Neural crest cell (in vitro differentiated cells): ENCODE results near the gene AFAP1L2. TPM values are rescaled to one million over a fixed set of nuclear protein-coding genes. Genes with fewer than 3 reads are reported as not detected.

ENCODE experiments used
- DNase-seq: peaks from one replicate; pipeline ENCODE4 v3.0.0; 2021; ENCODE audit warnings: low read depth, mixed read lengths, low spot score
- H3K27ac Mint-ChIP-seq: one replicate; pipeline ENCODE4 v1.8.0; 2021; ENCODE audit warnings: mild to moderate bottlenecking, mixed read lengths; ENCODE audit not compliant: unreplicated experiment
- H3K27me3 Mint-ChIP-seq: 2 replicates; pipeline ENCODE4 v1.8.0; 2021; ENCODE audit warnings: low read depth, mild to moderate bottlenecking, mixed read lengths
- H3K36me3 Mint-ChIP-seq: 2 replicates; pipeline ENCODE4 v1.8.0; 2021; ENCODE audit warnings: low read depth, mild to moderate bottlenecking, mixed read lengths
- H3K4me1 Mint-ChIP-seq: 2 replicates; pipeline ENCODE4 v1.8.0; 2021; ENCODE audit warnings: mixed read lengths
- H3K4me3 Mint-ChIP-seq: one replicate; pipeline ENCODE4 v1.8.0; 2021; ENCODE audit warnings: mild to moderate bottlenecking, mixed read lengths
- H3K9me3 Mint-ChIP-seq: 2 replicates; pipeline ENCODE4 v1.8.0; 2021; ENCODE audit warnings: mixed read lengths
- total RNA-seq: library from RNA; stranded (reverse); gene quantifications from 2 replicates; pipeline ENCODE4 v1.2.1, GENCODE V29; 2021
- TF ChIP-seq, protein P1 (sequence below): fragments of 200-600 bp; sonication (generic); conservative IDR thresholded peaks from 2 replicates; pipeline ENCODE4 v1.5.0; 2021; ENCODE audit warnings: antibody characterized with exemption, mild to moderate bottlenecking

The AFAP1L2 gene
- total RNA-seq, 1 donor from 2014 or later: 72.1 TPM

DNA sequence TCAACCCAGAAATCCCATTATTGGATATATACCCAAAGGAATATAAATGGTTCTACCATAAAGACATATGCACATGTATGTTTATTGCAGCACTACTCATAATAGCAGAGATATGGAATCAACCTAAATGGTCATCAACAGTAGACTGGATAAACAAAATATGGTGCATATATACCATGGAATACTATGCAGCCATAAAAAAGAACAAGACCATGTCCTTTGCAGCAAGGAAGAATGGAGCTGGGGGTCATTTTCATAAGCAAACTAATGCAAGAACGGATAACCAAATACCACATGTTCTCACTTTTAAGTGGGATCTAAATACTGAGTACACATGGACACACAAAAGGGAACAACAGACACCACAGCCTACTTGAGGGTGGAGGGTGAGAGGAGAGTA is 2.2 kb upstream of the AFAP1L2 start:
- H3K27me3 Mint-ChIP-seq: peaks cover 46% of the 10 kb centered on the region
- no peak for DNase-seq
- H3K27ac Mint-ChIP-seq: no peak overlapping the region
- H3K4me3 Mint-ChIP-seq: peak overlapping the region; percentile 86
- TF ChIP-seq, protein P1, sequence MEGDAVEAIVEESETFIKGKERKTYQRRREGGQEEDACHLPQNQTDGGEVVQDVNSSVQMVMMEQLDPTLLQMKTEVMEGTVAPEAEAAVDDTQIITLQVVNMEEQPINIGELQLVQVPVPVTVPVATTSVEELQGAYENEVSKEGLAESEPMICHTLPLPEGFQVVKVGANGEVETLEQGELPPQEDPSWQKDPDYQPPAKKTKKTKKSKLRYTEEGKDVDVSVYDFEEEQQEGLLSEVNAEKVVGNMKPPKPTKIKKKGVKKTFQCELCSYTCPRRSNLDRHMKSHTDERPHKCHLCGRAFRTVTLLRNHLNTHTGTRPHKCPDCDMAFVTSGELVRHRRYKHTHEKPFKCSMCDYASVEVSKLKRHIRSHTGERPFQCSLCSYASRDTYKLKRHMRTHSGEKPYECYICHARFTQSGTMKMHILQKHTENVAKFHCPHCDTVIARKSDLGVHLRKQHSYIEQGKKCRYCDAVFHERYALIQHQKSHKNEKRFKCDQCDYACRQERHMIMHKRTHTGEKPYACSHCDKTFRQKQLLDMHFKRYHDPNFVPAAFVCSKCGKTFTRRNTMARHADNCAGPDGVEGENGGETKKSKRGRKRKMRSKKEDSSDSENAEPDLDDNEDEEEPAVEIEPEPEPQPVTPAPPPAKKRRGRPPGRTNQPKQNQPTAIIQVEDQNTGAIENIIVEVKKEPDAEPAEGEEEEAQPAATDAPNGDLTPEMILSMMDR: no peak
- H3K36me3 Mint-ChIP-seq: no peaks in the 10 kb centered on the region
- no peaks in the 10 kb centered on the region for H3K9me3 Mint-ChIP-seq
- H3K4me1 Mint-ChIP-seq: peaks cover 48% of the 10 kb centered on the region

DNA sequence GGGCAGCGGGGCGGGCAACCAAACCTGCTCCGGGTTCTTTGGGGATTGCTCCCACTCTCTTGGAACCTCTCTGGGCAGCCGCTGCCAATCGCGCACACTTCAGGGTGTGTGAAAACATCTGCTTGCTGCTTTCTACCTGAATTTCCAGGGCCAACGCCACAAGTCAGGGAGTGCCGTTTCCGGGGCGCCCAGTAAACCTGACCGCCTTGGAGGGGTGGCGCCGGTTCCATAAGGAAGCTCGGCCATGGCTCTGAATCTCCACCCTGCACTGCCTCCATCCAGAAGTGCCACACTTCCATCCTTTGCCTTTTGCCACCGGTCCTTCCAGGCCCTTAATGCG is 679 bp upstream of the AFAP1L2 start:
- Mint-ChIP-seq H3K27me3 (peaks cover 58% of the 10 kb centered on the region), H3K27ac (no peak overlapping the region), H3K9me3 (no peaks in the 10 kb centered on the region), H3K4me1 (peaks cover 61% of the 10 kb centered on the region), H3K4me3 (peak overlapping the region; percentile 86), H3K36me3 (no peaks in the 10 kb centered on the region)
- no peak for DNase-seq
- TF ChIP-seq, protein P1: no peak

DNA sequence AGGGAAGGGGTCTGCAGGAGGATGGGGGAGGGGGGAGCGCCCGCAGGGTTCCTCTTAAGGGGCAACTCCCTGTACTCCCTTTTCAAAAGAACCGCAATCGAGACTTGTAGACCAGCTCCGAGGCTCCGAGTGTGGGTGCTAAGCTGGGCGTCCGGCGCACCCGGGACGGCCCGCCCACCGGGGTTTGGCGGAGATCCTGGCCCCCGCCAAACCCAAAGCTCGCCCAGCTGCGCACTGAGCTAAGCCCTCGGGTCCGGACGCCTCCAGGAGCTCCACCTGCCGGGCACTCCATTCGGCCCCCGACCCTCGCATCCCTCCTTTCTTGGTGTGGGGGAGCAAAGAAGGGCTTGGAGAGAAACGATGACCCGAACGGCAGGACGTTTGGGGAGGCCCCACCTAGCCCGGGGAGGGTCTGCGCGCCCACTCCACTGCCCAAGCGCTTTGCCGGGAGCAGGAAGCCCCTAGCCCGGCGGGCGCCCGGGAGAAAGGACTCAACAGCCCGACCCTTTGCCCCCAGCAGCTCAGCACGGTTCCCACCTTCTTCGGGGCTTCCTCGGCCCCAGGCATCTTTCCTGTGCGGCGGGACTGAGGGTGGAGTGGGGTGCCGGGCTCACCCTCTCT is 651 bp downstream of the AFAP1L2 start:
- DNase-seq: peak; percentile 12
- H3K9me3 Mint-ChIP-seq: no peaks in the 10 kb centered on the region
- peak overlapping the region; percentile 92 for H3K4me3 Mint-ChIP-seq
- peaks cover 59% of the 10 kb centered on the region for H3K27me3 Mint-ChIP-seq
- peaks cover 65% of the 10 kb centered on the region for H3K4me1 Mint-ChIP-seq
- no peaks in the 10 kb centered on the region for H3K36me3 Mint-ChIP-seq
- TF ChIP-seq, protein P1: no peak
- no peak overlapping the region for H3K27ac Mint-ChIP-seq

DNA sequence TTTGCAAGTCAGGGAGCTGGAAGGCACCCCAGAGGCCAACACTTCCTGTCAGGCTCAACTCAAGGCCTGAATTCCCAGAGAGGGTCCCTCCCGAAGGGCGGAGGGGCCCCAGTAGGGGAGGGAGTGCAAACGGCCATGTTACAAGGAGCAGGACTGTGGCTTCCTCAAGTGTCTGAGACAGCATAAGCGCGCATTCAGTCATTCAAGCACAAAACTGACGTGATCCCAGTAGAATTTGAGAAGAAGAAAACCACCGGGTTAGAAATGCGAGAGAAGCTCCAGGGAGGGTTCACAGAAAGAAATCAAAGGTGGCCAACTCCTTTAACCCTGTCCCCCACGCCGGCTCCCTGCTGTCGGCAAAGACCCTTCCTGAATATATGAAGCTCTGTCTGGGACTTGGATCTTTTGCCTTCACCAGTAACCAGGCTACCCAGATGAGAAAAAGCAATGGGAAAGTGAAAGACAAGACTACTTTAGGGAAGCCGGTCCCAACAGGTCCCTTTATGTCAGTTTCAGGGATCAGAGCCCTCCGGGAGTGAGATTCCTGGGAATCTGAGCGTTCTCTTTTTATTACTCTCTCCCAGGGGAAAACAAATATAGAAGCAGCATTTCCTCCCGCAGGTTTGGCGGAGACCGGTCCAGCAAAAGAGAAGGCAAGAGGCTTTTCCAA is 1.3 kb downstream of the AFAP1L2 start:
- Mint-ChIP-seq H3K4me3 (peak overlapping the region; percentile 92), H3K9me3 (no peaks in the 10 kb centered on the region), H3K27ac (peak overlapping the region; percentile 5), H3K27me3 (peaks cover 59% of the 10 kb centered on the region), H3K36me3 (no peaks in the 10 kb centered on the region), H3K4me1 (peaks cover 64% of the 10 kb centered on the region)
- TF ChIP-seq, protein P1: no peak
- DNase-seq: peak; percentile 16

DNA sequence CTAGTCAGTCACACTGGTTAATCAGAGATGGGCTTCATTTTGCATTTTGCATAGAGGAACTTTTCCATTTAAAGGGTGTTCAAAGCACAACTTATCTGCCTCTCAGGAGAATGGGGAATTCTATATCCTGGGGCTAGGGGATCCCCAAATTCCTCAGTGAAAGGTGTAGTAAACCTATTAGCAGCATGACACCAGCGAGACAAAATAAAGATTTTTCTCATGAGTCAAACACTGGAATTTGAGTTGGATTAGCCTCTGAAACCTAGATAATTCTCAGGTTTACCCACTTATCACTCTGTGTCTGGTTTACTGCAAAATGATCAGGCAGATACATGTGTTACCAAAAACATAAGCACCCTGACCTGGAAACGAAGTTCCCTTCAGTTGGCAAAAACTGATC is 2.1 kb downstream of the AFAP1L2 start:
- peaks cover 59% of the 10 kb centered on the region for H3K27me3 Mint-ChIP-seq

More for the DNA sequence above, 2.1 kb downstream of the AFAP1L2 start:
- no peaks in the 10 kb centered on the region for H3K36me3 Mint-ChIP-seq
- H3K4me1 Mint-ChIP-seq: peaks cover 66% of the 10 kb centered on the region
- H3K9me3 Mint-ChIP-seq: no peaks in the 10 kb centered on the region
- peak overlapping the region; percentile 92 for H3K4me3 Mint-ChIP-seq
- DNase-seq: no peak
- H3K27ac Mint-ChIP-seq: no peak overlapping the region
- TF ChIP-seq, protein P1: no peak
